Lung (tissue), 12 donors: Measurements from ENCODE around the gene EPB41. TPM values are rescaled to one million over a fixed set of nuclear protein-coding genes. Genes with fewer than 3 reads are reported as not detected.

Source experiments
- ATAC-seq: fragments of 200-7000 bp; cut with Tn5 transposase; one replicate; pipeline ENCODE4 v1.9.1; 2020; ENCODE audit warnings: moderate number of reproducible peaks; ENCODE audit not compliant: insufficient read depth, low FRiP score
- DNase-seq, 3 donors: peaks; one replicate each; pipeline ENCODE4 v3.0.0-alpha.2; 2013 to 2017
- H3K27ac ChIP-seq, 2 donors: one replicate each; pipeline ENCODE4 v1.5.1; 2013; ENCODE audit warnings: mild to moderate bottlenecking in 2 of 2, moderate library complexity in 2 of 2, control low read depth in 1 of 2, inconsistent platforms in 1 of 2, low read depth in 1 of 2, low read length in 1 of 2
- H3K27me3 ChIP-seq, 3 donors: one replicate each; pipeline ENCODE4 v1.5.1; 2013; ENCODE audit warnings: low read length in 2 of 3; ENCODE audit not compliant: control insufficient read depth in 3 of 3, insufficient read depth in 3 of 3
- H3K36me3 ChIP-seq, 4 donors: one replicate each; pipeline ENCODE4 v1.5.1; 2013; ENCODE audit warnings: low read length in 4 of 4, mild to moderate bottlenecking in 1 of 4, moderate library complexity in 1 of 4; ENCODE audit not compliant: control insufficient read depth in 4 of 4, insufficient read depth in 4 of 4
- H3K4me1 ChIP-seq, 5 donors: one replicate each; pipeline ENCODE4 v1.5.1; 2013; ENCODE audit warnings: low read length in 5 of 5, mild to moderate bottlenecking in 2 of 5, moderate library complexity in 1 of 5; ENCODE audit not compliant: control insufficient read depth in 5 of 5, insufficient read depth in 5 of 5
- H3K4me3 ChIP-seq: one replicate; pipeline ENCODE4 v1.5.1; 2013; ENCODE audit warnings: mild to moderate bottlenecking, control low read depth, moderate library complexity
- H3K9ac ChIP-seq, 2 donors: one replicate each; pipeline ENCODE4 v1.5.1; 2013; ENCODE audit warnings: low read length in 2 of 2, control low read depth in 1 of 2; ENCODE audit not compliant: insufficient read depth in 1 of 2
- H3K9me3 ChIP-seq, 4 donors: one replicate each; pipeline ENCODE4 v1.5.1; 2013; ENCODE audit warnings: low read length in 3 of 4, mild to moderate bottlenecking in 1 of 4, moderate library complexity in 1 of 4; ENCODE audit not compliant: control insufficient read depth in 4 of 4, insufficient read depth in 3 of 4
- CTCF ChIP-seq: IDR thresholded peaks from 2 replicates; pipeline ENCODE4 v1.5.1; 2012; ENCODE audit warnings: mild to moderate bottlenecking; ENCODE audit errors: control extremely low read depth, extremely low read depth
- WGBS, 2 donors: extraction: QIAGEN DNeasy Blood & Tissue Kit; methylation state at CpG; one replicate each; pipeline ENCODE4 v1.1.7; 2013; 5-methylcytosine and 5-hydroxymethylcytosine counted together
- polyA plus RNA-seq, 2 donors: library from polyadenylated mRNA; stranded (reverse); fragments of 200-250 nt; gene quantifications; one replicate each; pipeline ENCODE4 v1.2.1, GENCODE V29; 2013
- total RNA-seq, 2 donors: library from RNA; depleted of rRNA in 1 of 2; stranded (reverse); fragments of >200 nt in 1 of 2; gene quantifications; one replicate each; pipeline ENCODE4 v1.2.1, GENCODE V29; 2014 to 2021
- donor health status: control.
- donor health status: control.
- donor health status: Bipolar disorder and iron deficiency.
- donor health status: healthy.
- donor health status: DM: yes; HTN: yes; CAD: no.

The EPB41 gene
- total and polyA plus RNA-seq, 4 donors, result 10.4 to 69.0 (median 33.3) TPM

DNA sequence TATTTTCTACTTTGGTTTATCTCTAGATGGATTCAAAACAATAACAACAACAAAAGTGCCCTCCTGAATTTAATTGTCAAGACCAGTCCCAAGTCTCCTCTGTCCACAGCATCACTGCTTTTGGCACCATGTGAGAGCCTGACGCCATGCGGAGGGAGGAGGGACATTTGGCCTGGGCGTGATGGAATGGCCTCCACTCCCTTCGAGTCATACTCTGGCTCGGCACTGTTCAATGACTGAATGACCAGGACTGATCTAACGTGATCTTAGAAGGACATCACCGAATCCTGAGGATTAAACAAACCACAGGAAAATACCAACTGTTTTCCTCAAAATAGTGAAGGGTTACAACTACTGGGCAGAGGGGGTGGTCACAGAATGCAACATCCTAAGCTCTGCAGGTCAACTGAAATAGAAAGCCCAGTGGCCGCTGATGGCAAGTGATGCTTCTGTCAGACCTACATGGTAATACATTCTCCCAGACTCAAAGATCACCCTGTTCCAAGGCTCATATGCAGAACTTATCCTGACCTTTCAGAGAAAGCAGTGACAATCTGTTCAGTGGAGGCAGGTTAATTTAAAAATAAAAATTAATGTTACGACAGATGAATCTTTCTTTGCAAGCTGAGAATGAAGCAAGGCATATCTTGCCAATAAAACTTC lies 248.2 kb downstream of the EPB41 start:
- 81 to 88% methylated on average over 9 of the region's 9 CpGs for WGBS, 2 donors
- DNase-seq (no peak), ATAC-seq (no peak)
- Histone ChIP-seq H3K4me3 (no peak overlapping the region), H3K9me3 (no peaks in the 10 kb centered on the region), H3K27ac (no peak overlapping the region), H3K36me3 (peaks cover 15 to 40% (median 29%) of the 10 kb centered on the region in 4 donors), H3K9ac (no peak overlapping the region), H3K27me3 (no peaks in the 10 kb centered on the region), H3K4me1 (peaks cover 0 to 8% (median 3%) of the 10 kb centered on the region in 5 donors)
- no peak for TF ChIP-seq CTCF

DNA sequence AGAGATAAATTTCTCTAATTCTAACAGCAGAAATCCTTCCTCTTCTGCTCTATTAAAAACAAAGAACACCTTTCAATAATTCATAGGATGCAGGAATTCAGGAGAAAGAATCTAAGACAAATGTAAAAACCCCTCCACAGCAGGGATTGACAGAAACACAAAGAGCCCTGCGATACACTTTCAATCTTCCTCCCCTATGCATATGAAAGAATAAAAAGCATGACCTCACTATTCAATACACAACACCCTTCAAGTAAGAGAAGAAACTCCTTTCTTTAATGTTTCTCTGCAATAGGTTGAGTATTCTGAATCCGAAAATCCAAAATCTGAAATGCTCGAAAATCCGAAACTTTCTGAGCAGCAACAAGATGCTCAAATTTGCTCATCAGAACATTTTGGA lies 250.2 kb downstream of the EPB41 start:
- no peak overlapping the region for H3K27ac ChIP-seq
- H3K9me3 ChIP-seq, result no peaks in the 10 kb centered on the region
- H3K27me3 ChIP-seq, result no peaks in the 10 kb centered on the region
- TF ChIP-seq CTCF, result no peak
- WGBS, 2 donors, result 95 to 96% methylated on average over 4 of the region's 4 CpGs
- no peak for ATAC-seq
- H3K4me1 ChIP-seq, result peaks cover 0 to 8% (median 0%) of the 10 kb centered on the region in 5 donors
- no peak for DNase-seq
- H3K36me3 ChIP-seq, result peaks cover 12 to 30% (median 21%) of the 10 kb centered on the region in 4 donors
- no peak overlapping the region for H3K4me3 ChIP-seq
- H3K9ac ChIP-seq, result no peak overlapping the region

DNA sequence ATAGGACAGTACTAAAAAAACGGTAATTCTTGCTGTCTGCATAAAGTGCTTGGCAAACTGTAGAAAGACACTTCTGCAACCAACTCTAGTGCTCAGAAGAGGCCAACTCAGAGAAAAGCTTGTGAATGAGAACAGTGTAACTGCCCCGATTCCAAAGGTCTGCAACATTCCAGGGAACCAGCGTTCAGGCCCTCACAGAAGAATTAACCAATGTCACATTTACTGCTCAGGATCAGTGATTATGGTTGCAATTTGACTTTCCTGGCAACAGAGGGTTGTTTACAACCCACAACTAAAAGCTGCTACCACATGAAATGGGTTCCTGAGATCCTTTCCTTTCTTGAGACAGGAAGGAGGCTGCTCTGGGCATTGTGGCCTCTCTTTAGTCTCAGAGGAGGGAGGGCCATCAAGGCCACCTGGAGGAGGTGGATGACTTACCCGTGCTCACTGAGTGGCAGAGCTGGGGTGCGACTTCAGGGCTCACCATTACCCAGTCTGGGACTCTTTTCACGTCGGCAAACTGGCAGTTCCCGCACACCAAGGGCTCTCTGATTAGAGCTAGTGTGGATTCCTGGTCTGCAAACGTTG lies 252.0 kb downstream of the EPB41 start:
- no peak overlapping the region for H3K9ac ChIP-seq
- peaks cover 0 to 16% (median 7%) of the 10 kb centered on the region in 5 donors for H3K4me1 ChIP-seq
- H3K27ac ChIP-seq, result no peak overlapping the region
- H3K36me3 ChIP-seq, result peaks cover 12 to 26% (median 20%) of the 10 kb centered on the region in 4 donors
- no peaks in the 10 kb centered on the region for H3K9me3 ChIP-seq
- TF ChIP-seq CTCF, result no peak
- no peak overlapping the region for H3K4me3 ChIP-seq
- no peaks in the 10 kb centered on the region for H3K27me3 ChIP-seq
- WGBS, 2 donors, result 69 to 82% methylated on average over 9 of the region's 9 CpGs
- DNase-seq (no peak), ATAC-seq (no peak)
